ENCODE data around the gene PDCD6IP.
"Not testable (repeated sequence)": the region's sequence is repeated elsewhere in the genome, so short reads cannot be mapped to it uniquely, and the experiment has no call there.

The PDCD6IP gene

GRCh38 chr3:33792167-33792892 lies 6.1 kb upstream of the PDCD6IP start:
- DNase-seq = no peak

- no peak for DNase-seq
These were observed 3.3 kb upstream of the PDCD6IP start for GRCh38 chr3:33795131-33795530.

- no peak for DNase-seq
These were observed 2.4 kb upstream of the PDCD6IP start for GRCh38 chr3:33795856-33796536.

GRCh38 chr3:33798113-33798417 lies 365 bp upstream of the PDCD6IP start:
- no peak for DNase-seq

- no peak for DNase-seq
These were observed 747 bp downstream of the PDCD6IP start for GRCh38 chr3:33799202-33799551.

GRCh38 chr3:33803252-33803651 lies 4.8 kb downstream of the PDCD6IP start:
- no peak for DNase-seq

- DNase-seq = no peak
These were observed 5.6 kb downstream of the PDCD6IP start for GRCh38 chr3:33803894-33804526.

GRCh38 chr3:33807191-33807590 lies 8.8 kb downstream of the PDCD6IP start:
- DNase-seq = no peak

- no peak for DNase-seq
These were observed 10.1 kb downstream of the PDCD6IP start for GRCh38 chr3:33808559-33808958.

- no peak for DNase-seq
These were observed 12.1 kb downstream of the PDCD6IP start for GRCh38 chr3:33810545-33810944.

GRCh38 chr3:33821989-33822388 lies 23.6 kb downstream of the PDCD6IP start:
- no peak for DNase-seq

GRCh38 chr3:33823821-33824220 lies 25.4 kb downstream of the PDCD6IP start:
- DNase-seq = no peak

GRCh38 chr3:33825111-33825510 lies 26.7 kb downstream of the PDCD6IP start:
- no peak for DNase-seq

- no peak for DNase-seq
These were observed 27.8 kb downstream of the PDCD6IP start for GRCh38 chr3:33826206-33826605.

- DNase-seq = no peak
These were observed 28.3 kb downstream of the PDCD6IP start for GRCh38 chr3:33826688-33827087.

GRCh38 chr3:33829720-33830119 lies 31.3 kb downstream of the PDCD6IP start:
- DNase-seq = no peak

GRCh38 chr3:33831053-33831452 lies 32.6 kb downstream of the PDCD6IP start:
- no peak for DNase-seq

GRCh38 chr3:33833408-33834095 lies 35.1 kb downstream of the PDCD6IP start:
- no peak for DNase-seq

- DNase-seq = no peak
These were observed 35.6 kb downstream of the PDCD6IP start for GRCh38 chr3:33834096-33834453.

- not testable (repeated sequence) for DNase-seq
These were observed 38.8 kb downstream of the PDCD6IP start for GRCh38 chr3:33837182-33837581.

GRCh38 chr3:33839283-33839682 lies 40.9 kb downstream of the PDCD6IP start:
- no peak for DNase-seq

- DNase-seq = no peak
These were observed 41.7 kb downstream of the PDCD6IP start for GRCh38 chr3:33840179-33840578.

- peak; percentile 10 for DNase-seq
These were observed 50.4 kb downstream of the PDCD6IP start for GRCh38 chr3:33848624-33849347.
